Hepatocyte (in vitro differentiated cells): Measurements from ENCODE around the gene SPATS2. TPM values are rescaled to one million over a fixed set of nuclear protein-coding genes. Genes with fewer than 3 reads are reported as not detected.

Experiments used
- DNase-seq: peaks from one replicate; pipeline ENCODE4 v3.0.0-alpha.2; 2016; ENCODE audit warnings: low spot score
- H2AFZ ChIP-seq: fragments of 200-600 bp; sonication (generic); 2 replicates; pipeline ENCODE4 v1.6.0; 2016; ENCODE audit warnings: antibody characterized with exemption, mild to moderate bottlenecking
- H3K27ac ChIP-seq: fragments of 200-600 bp; sonication (generic); 2 replicates; pipeline ENCODE4 v1.5.1; 2016; ENCODE audit warnings: mild to moderate bottlenecking
- H3K27me3 ChIP-seq: fragments of 200-600 bp; sonication (generic); 2 replicates; pipeline ENCODE4 v1.6.1; 2016
- H3K36me3 ChIP-seq: fragments of 200-600 bp; sonication (generic); replicated peaks from 2 replicates; pipeline ENCODE4 v1.5.1; 2016; ENCODE audit warnings: low read depth; ENCODE audit not compliant: insufficient read depth
- H3K4me1 ChIP-seq: fragments of 200-600 bp; sonication (generic); 2 replicates; pipeline ENCODE4 v1.5.1; 2016; ENCODE audit warnings: mild to moderate bottlenecking, moderate library complexity; ENCODE audit not compliant: insufficient read depth
- H3K4me2 ChIP-seq: fragments of 200-600 bp; sonication (generic); 2 replicates; pipeline ENCODE4 v1.6.0; 2016
- H3K4me3 ChIP-seq: fragments of 200-600 bp; sonication (generic); 2 replicates; pipeline ENCODE4 v1.5.1; 2016; ENCODE audit warnings: mild to moderate bottlenecking
- H3K79me2 ChIP-seq: fragments of 200-600 bp; sonication (generic); 2 replicates; pipeline ENCODE4 v1.6.0; 2017; ENCODE audit warnings: mild to moderate bottlenecking
- H3K9me2 ChIP-seq: fragments of 200-600 bp; sonication (generic); replicated peaks from 2 replicates; pipeline ENCODE4 v1.6.0; 2017; ENCODE audit warnings: mild to moderate bottlenecking; ENCODE audit not compliant: insufficient read depth
- H3K9me3 ChIP-seq: fragments of 200-600 bp; sonication (generic); 2 replicates; pipeline ENCODE4 v1.5.1; 2016; ENCODE audit warnings: low read depth, mild to moderate bottlenecking
- H4K20me1 ChIP-seq: fragments of 200-600 bp; sonication (generic); 2 replicates; pipeline ENCODE4 v1.6.0; 2016; ENCODE audit warnings: mild to moderate bottlenecking; ENCODE audit not compliant: insufficient read depth, poor library complexity, severe bottlenecking
- EZH2 ChIP-seq: fragments of 200-600 bp; sonication (generic); IDR thresholded peaks from 2 replicates; pipeline ENCODE4 v1.6.1; 2016; ENCODE audit warnings: antibody characterized with exemption, mild to moderate bottlenecking, borderline replicate concordance
- EZH2phosphoT487 ChIP-seq: fragments of 200-600 bp; sonication (generic); IDR thresholded peaks from one replicate; pipeline ENCODE4 v1.6.1; 2018; ENCODE audit warnings: antibody characterized with exemption, mild to moderate bottlenecking, low read depth, moderate library complexity; ENCODE audit not compliant: unreplicated experiment, severe bottlenecking
- WGBS: methylation state at CpG from one replicate; pipeline ENCODE4 v1.1.6; 2016; ENCODE audit warnings: low lambda C conversion rate; ENCODE audit errors: missing lambda C conversion rate; 5-methylcytosine and 5-hydroxymethylcytosine counted together
- polyA plus RNA-seq: library from polyadenylated mRNA; unstranded; fragments of >200 nt; fragmentation: Nextera tagmentation; extraction: Ambion mirVana; gene quantifications from 2 replicates; pipeline ENCODE4 v1.2.1, GENCODE V29; 2016
- total RNA-seq: library from RNA; depleted of rRNA; stranded (reverse); fragments of >200 nt; gene quantifications from 2 replicates; pipeline ENCODE4 v1.2.3, GENCODE V29; 2014
- TF ChIP-seq, protein P1 (sequence below): fragments of 200-600 bp; sonication (generic); IDR thresholded peaks from 2 replicates; pipeline ENCODE4 v1.5.1; 2016; ENCODE audit warnings: antibody characterized with exemption, mild to moderate bottlenecking; ENCODE audit not compliant: poor library complexity

Gene SPATS2
- total and polyA plus RNA-seq, 2 experiments from 2014 or later, result 24.9 to 39.8 TPM

DNA sequence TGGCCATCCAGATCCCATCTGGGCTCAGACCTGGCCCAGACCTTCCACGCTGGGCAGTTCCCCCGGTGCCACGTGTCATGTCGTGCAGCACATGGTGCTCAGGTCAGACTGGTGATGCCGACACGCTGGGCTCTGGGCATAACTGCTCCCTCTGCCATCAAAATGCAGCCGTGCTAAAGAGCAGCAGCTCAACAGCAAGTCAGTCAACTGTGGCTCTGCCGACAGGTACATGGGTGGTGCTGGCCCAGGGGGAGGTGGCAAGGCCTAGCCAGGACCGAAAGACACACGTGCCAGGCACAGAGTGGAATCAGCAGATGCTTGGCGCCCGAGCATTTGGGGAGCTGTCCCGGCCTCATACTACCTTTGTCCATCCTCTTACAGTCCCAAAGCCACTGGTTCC, 199.1 kb downstream of the SPATS2 start:
- Histone ChIP-seq H3K9me2 (no peaks in the 10 kb centered on the region), H3K9me3 (no peaks in the 10 kb centered on the region), H3K79me2 (peaks cover 45% of the 10 kb centered on the region), H3K27me3 (no peaks in the 10 kb centered on the region), H3K4me3 (no peak overlapping the region), H3K27ac (no peak overlapping the region), H3K36me3 (no peaks in the 10 kb centered on the region), H2AFZ (no peak overlapping the region), H3K4me1 (peaks cover 5% of the 10 kb centered on the region), H4K20me1 (no peaks in the 10 kb centered on the region), H3K4me2 (peak overlapping the region; percentile 95)
- no peak for DNase-seq
- TF ChIP-seq EZH2phosphoT487, result no peak
- TF ChIP-seq, protein P1, sequence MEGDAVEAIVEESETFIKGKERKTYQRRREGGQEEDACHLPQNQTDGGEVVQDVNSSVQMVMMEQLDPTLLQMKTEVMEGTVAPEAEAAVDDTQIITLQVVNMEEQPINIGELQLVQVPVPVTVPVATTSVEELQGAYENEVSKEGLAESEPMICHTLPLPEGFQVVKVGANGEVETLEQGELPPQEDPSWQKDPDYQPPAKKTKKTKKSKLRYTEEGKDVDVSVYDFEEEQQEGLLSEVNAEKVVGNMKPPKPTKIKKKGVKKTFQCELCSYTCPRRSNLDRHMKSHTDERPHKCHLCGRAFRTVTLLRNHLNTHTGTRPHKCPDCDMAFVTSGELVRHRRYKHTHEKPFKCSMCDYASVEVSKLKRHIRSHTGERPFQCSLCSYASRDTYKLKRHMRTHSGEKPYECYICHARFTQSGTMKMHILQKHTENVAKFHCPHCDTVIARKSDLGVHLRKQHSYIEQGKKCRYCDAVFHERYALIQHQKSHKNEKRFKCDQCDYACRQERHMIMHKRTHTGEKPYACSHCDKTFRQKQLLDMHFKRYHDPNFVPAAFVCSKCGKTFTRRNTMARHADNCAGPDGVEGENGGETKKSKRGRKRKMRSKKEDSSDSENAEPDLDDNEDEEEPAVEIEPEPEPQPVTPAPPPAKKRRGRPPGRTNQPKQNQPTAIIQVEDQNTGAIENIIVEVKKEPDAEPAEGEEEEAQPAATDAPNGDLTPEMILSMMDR, result no peak
- no peak for TF ChIP-seq EZH2
- 95% methylated on average over 13 of the region's 13 CpGs for WGBS

DNA sequence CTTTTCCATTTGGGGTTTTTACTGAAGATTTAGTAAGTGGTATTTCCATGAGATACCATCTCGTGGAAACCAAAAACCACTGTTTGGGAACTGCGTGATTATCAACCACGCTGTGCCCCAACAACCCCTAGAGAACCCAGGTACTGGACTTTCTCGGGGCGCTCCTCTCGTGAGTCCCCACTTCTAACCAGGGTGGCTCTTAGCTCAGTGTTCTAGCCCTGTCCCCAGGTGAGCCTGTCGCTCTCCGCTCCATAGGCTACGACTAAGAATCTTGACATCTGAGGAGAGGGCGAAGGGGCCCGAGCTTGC, 200.0 kb downstream of the SPATS2 start:
- Histone ChIP-seq H3K4me2 (peak overlapping the region; percentile 95), H3K36me3 (no peaks in the 10 kb centered on the region), H3K9me2 (no peaks in the 10 kb centered on the region), H3K4me3 (peak overlapping the region; percentile 66), H3K9me3 (no peaks in the 10 kb centered on the region), H3K27me3 (no peaks in the 10 kb centered on the region), H3K79me2 (peaks cover 51% of the 10 kb centered on the region), H3K4me1 (peaks cover 5% of the 10 kb centered on the region), H2AFZ (peak overlapping the region; percentile 95), H3K27ac (peak overlapping the region; percentile 97), H4K20me1 (no peaks in the 10 kb centered on the region)
- WGBS, result 6% methylated on average over 11 of the region's 11 CpGs
- TF ChIP-seq EZH2phosphoT487 (no peak), EZH2 (no peak)
- TF ChIP-seq, protein P1, result no peak
- no peak for DNase-seq

DNA sequence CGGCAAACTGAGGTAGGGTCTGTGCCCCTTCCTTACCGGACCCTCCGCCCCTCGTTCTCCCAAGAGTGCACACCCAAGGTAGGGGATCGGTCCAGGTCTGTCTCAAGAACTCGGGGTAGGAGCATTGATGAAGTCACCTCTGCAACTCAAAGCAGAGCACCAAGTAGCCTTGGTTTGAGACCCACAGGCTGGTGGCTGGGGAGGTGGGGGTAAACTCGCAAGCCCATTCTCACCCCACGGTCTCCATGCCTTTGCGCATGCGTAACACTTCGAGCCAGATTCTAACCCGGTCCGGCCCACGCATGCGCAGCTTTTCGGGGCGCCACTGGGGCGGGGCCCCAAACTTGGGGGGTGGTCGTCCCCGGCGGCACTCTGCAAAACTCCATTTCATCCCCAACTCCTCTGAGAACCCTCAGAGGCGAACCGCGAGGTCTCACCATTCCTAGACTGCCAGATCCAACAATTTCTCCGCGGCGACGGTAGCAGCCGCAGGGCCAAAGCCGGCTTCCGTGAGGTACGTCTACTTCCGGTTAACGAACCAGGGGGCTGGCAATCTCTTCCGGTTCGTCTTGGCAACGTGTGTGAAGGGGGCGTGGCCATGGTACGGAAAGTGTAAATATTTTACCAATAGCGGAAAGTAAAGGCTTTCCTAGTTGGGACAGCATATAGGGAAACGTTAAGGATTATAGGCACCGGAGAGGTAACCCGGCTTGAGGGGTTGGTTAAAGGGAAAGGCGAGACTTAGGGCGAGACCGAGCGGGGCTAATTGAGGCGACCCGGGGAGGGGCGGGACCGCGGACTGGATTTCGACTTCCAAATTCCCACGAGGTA, 200.6 kb downstream of the SPATS2 start, which contains the start of gene MCRS1:
Gene MCRS1 (minus strand): TSS at position 532 of the 831 bp plus-strand sequence. CDS start 1,411 bp downstream, outside the sequence.
- Histone ChIP-seq H3K36me3 (no peaks in the 10 kb centered on the region), H3K79me2 (peaks cover 51% of the 10 kb centered on the region), H3K4me3 (peak within 1 kb of the TSS; percentile 66), H2AFZ (peak within 1 kb of the TSS; percentile 95), H4K20me1 (no peaks in the 10 kb centered on the region), H3K4me1 (peaks cover 5% of the 10 kb centered on the region), H3K9me2 (no peaks in the 10 kb centered on the region), H3K27me3 (no peaks in the 10 kb centered on the region), H3K27ac (peak within 1 kb of the TSS; percentile 97), H3K4me2 (peak within 1 kb of the TSS; percentile 95), H3K9me3 (no peaks in the 10 kb centered on the region)
- peak; percentile 96 for DNase-seq
- WGBS, result 1% methylated on average over 46 of the region's 54 CpGs
- TF ChIP-seq EZH2phosphoT487 (no peak), EZH2 (no peak)
- TF ChIP-seq, protein P1, result no peak
